NCI-H82 (cell line): Measurements from ENCODE around the gene CLCNKA.
A peak's percentile ranks its signal among the peaks of the same experiment; 100 is the strongest.

Experiments used
- DNase-seq: peaks from one replicate; lab custom pipeline; 2025; lab: John Stamatoyannopoulos, UW

The CLCNKA gene

GRCh38 chr1:16063226-16063829 lies 41.5 kb downstream of the CLCNKA start:
- DNase-seq, result peak; percentile 60

GRCh38 chr1:16063921-16064320 lies 42.1 kb downstream of the CLCNKA start:
- DNase-seq, result peak; percentile 60

GRCh38 chr1:16064536-16065268 lies 42.9 kb downstream of the CLCNKA start:
- no peak for DNase-seq

GRCh38 chr1:16065269-16065576 lies 43.4 kb downstream of the CLCNKA start:
- peak; percentile 86 for DNase-seq

DNA sequence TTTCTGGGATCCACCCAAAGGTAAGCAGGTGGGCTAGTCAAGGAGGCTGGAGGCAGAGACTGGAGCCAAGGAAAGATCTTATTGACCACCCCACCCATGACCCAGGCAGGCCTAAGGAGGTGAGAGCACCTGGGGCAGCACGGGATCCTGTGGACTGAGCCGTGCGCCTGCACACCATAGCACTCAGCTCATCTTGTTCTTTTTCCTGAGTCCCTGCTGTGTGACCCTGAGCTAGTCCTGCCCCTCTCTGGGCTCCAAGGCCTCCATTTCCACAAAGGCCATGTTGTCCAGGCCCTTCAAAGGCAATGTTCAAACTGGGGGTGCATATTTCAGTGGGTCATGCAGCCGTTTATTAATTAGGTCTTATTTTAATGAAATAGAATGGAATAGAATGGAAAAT lies 44.4 kb downstream of the CLCNKA start:
- no peak for DNase-seq

- DNase-seq, result peak; percentile 43
Observed at GRCh38 chr1:16067127-16067768, 45.4 kb downstream of the CLCNKA start.

DNA sequence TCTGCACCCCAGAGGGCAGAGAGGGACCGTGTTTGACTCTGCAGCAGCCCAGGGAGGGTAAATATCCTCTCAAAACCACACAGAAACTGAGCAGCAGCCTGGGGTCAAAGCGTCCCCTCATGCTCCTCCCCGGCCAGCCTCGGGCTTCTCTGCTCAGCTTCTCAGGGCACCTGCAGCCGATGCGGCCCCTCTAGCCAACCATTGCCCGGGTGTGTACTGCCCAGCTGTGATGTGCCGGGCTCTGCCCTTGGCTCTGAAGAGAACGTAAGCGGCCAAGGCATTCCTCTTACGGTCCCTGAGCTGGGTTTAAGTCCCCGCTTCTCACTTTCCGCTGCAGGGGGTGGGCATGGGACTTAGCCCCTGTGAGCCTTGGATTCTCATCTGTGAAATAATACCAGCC lies 46.1 kb downstream of the CLCNKA start:
- no peak for DNase-seq

GRCh38 chr1:16068356-16069270 lies 46.8 kb downstream of the CLCNKA start:
- DNase-seq, result no peak

DNA sequence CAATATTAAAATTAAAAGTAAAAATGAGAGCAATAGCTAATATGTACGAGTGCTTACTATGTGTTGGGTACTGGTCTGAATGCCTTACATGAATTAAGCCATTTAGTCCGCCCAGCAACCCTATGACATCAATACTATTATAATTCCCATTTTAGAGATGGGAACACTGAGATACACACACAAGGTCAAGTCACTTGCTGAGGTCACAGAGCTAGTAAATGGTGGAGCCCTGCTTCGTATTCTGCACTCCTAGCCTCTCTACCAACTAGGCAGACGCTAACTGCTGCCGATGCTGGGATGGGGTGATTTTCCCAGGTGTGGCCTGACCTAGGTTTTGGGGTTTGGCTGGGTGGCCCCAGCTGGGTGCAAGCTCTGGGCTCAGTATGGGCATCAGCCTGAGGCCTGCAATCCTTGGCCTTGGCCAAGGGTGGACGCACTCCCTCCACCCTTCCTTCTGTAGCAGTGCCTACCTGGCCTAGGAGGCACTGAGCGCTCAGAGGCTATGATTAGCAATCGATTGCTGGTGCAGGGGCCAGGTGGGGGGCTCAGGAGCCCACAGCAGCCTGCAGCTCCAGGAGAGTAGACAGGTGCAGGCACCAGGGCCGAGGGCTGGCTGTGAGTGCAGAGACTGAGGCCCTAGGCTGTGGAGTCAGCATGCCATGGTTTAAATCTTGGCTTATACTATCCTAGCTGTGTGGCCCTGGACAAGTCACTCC lies 49.0 kb downstream of the CLCNKA start:
- no peak for DNase-seq

DNA sequence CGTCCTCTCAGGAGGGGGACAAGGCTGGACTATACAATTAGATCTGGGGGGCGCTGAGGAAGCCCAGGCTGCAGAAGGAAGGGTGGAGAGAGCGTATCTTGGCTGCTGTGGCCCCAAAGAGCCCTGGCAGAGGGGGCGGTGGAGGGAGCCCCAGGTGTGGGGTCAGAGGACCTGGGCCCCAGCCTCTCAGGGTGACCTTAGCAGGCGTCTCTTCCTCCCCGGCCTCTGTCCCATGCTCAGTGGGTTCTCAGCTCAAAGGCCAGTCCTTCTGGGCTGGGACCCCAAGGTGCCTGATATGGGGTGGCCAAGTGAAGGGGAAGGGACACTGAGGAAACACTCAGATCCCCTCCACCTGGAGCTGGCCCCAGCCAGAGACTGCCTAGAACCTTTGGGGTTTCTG lies 49.8 kb downstream of the CLCNKA start:
- DNase-seq, result no peak

DNA sequence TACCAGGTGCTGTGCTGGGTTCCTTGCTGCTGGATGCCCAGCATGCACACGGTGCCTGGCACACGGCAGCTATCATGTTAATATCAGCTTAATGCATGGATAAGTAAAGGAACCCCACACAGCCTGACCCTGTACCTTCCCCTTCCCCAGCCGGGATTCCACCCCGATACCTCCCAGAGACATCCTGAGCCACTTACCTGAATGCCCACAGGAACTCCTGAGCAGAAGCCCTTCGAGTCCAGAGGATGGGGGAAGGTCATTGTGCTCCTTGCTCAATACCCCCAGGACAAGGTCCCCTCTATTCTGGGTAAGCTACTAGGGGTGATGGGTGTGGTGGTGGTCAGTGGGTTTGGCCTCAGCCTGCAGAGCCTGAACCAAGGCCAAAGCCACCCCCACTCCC lies 50.3 kb downstream of the CLCNKA start:
- DNase-seq, result no peak

DNA sequence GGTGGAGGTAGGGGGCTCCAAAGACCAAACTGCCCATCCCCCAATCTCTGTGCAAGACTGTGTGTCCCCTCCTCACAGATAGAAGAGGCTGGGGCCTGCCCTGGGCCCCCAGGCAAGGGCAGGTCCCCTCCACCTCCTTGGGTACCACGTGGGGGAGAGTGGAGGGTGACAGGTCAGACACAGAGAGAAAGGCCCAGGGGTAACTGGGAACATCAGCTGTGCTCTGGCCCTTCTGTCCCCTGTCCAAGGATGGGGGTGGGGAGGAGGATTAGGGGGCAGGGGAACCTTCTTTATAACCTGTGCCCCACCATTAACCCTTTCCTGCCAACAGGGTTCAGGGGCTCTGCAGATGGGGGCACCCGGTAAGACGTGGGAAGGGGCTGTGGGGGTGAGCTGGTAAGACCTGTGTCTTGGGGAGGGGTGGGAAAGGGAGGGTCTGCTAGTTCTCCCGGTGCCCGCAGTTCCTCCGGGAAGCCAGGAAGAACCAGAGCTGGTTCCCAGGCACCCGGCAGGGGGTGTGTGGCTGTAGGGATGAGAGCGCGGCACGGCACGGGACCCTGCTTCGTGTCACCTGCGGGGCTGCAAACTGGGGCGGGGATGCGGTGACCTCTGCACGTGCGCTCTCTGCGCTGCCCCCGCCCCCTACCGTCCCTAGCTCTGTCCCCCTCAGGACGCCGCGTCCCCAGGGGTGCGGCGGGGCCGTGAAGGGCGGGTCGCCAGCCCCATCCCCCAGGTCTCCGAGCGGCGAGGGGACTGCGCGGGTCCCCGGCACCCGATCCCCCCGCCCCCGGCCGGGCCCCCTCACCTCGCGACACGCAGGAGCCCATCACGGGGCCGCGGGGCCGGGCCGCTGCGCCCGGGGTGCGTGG lies 51.0 kb downstream of the CLCNKA start:
- peak; percentile 62 for DNase-seq

GRCh38 chr1:16073490-16074119 lies 51.8 kb downstream of the CLCNKA start, which contains the start of gene FAM131C:
Gene FAM131C (minus strand): TSS chr1:16073651. CDS start chr1:16073442, 209 bp downstream.
- DNase-seq, result peak; percentile 46

- DNase-seq, result no peak
Observed at GRCh38 chr1:16074217-16074616, 52.4 kb downstream of the CLCNKA start.

DNA sequence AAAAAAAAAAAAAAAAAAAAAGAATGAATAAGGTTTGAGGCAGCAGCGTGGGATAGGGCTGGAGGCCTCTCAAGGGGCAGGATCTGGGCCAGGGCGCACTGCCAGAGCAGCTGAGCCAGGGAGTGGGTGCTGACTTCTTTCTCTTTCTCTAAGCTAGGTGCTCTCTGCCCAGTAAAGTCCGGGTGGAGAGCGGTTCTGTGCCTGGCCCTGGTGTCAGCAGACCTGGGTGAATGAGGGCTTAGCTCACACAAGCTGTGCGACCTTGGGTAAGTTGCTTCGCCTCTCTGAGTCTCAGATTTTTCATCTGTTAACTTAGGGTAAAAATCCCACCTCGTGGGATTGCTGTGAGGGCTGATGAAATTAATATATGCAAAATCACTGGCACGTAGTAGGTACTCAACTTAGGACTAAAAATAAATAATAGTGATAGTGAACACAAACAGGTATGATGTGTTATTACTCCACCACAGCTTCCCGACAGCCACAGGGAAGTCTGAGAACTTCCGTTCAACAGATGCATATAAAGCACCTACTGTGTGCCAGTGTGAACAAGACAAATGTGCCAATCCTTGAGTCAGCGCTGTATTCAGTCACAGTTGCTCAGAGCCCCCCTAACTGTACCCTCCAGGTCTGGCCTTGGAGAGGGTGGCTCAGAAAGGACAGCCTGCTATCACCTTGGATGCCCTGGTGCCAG lies 53.6 kb downstream of the CLCNKA start:
- no peak for DNase-seq

- no peak for DNase-seq
Observed at GRCh38 chr1:16076031-16076864, 54.4 kb downstream of the CLCNKA start.

- DNase-seq, result peak; percentile 50
Observed at GRCh38 chr1:16076865-16077238, 55.0 kb downstream of the CLCNKA start.

GRCh38 chr1:16077406-16078245 lies 55.8 kb downstream of the CLCNKA start:
- no peak for DNase-seq
